Neural cell (in vitro differentiated cells): ENCODE measurements around the gene OR2T1.
"Not testable (repeated sequence)": the region's sequence is repeated elsewhere in the genome, so short reads cannot be mapped to it uniquely, and the experiment has no call there.

Source experiments
- EZH2 ChIP-seq: fragments of 200-600, 300-800 bp; shearing (Covaris generic), sonication (generic); IDR thresholded peaks from 2 replicates; pipeline ENCODE4 v1.6.1; 2014; ENCODE audit warnings: antibody characterized with exemption, low read length, borderline replicate concordance, mild to moderate bottlenecking; ENCODE audit not compliant: insufficient read depth, poor library complexity, severe bottlenecking
- POLR2AphosphoS5 ChIP-seq: IDR thresholded peaks from 2 replicates; pipeline ENCODE4 v1.6.1; 2012
- RAD21 ChIP-seq: fragments of 450-650 bp; conservative IDR thresholded peaks from 2 replicates; pipeline ENCODE4 v1.6.1; 2014; ENCODE audit warnings: antibody characterized with exemption, mild to moderate bottlenecking, moderate library complexity
- SMC3 ChIP-seq: fragments of 450-650 bp; conservative IDR thresholded peaks from 2 replicates; pipeline ENCODE4 v1.6.1; 2014; ENCODE audit warnings: antibody characterized with exemption, mild to moderate bottlenecking, moderate library complexity; ENCODE audit not compliant: poor library complexity
- TAF1 ChIP-seq: IDR thresholded peaks from 2 replicates; pipeline ENCODE4 v1.6.1; 2012; ENCODE audit warnings: low read depth
- TF ChIP-seq, protein P1 (sequence below): fragments of 450-650 bp; IDR thresholded peaks from 2 replicates; pipeline ENCODE4 v1.5.1; 2014; ENCODE audit warnings: antibody characterized with exemption, mild to moderate bottlenecking, moderate library complexity; ENCODE audit not compliant: poor library complexity, severe bottlenecking

DNA sequence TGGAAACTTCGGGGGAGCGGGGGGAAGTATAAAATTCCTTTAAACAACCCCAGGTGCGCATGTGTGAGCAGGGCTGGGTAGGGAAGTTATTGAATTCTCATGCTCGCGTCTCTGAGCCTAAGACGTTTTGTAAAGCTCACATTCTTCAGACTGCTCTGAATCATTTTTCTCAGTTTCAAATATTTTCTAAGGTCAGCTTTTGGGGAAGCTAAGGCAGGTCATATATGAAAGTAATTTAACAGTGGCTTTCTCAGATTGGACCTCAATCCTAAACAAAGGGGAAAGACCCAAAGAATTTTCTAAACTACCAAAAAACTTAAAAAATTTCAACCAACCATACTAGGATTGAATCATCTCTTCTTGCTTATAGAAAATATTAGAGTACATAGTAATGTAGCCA lies 32.1 kb downstream of the OR2T1 start:
- TF ChIP-seq POLR2AphosphoS5, TAF1, EZH2, SMC3, RAD21: not testable (repeated sequence)
- TF ChIP-seq, protein P1, sequence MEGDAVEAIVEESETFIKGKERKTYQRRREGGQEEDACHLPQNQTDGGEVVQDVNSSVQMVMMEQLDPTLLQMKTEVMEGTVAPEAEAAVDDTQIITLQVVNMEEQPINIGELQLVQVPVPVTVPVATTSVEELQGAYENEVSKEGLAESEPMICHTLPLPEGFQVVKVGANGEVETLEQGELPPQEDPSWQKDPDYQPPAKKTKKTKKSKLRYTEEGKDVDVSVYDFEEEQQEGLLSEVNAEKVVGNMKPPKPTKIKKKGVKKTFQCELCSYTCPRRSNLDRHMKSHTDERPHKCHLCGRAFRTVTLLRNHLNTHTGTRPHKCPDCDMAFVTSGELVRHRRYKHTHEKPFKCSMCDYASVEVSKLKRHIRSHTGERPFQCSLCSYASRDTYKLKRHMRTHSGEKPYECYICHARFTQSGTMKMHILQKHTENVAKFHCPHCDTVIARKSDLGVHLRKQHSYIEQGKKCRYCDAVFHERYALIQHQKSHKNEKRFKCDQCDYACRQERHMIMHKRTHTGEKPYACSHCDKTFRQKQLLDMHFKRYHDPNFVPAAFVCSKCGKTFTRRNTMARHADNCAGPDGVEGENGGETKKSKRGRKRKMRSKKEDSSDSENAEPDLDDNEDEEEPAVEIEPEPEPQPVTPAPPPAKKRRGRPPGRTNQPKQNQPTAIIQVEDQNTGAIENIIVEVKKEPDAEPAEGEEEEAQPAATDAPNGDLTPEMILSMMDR, result not testable (repeated sequence)
